ENCODE results near the gene TMEM170B.
A peak's percentile ranks its signal among the peaks of the same experiment; 100 is the strongest.

The TMEM170B gene

DNA sequence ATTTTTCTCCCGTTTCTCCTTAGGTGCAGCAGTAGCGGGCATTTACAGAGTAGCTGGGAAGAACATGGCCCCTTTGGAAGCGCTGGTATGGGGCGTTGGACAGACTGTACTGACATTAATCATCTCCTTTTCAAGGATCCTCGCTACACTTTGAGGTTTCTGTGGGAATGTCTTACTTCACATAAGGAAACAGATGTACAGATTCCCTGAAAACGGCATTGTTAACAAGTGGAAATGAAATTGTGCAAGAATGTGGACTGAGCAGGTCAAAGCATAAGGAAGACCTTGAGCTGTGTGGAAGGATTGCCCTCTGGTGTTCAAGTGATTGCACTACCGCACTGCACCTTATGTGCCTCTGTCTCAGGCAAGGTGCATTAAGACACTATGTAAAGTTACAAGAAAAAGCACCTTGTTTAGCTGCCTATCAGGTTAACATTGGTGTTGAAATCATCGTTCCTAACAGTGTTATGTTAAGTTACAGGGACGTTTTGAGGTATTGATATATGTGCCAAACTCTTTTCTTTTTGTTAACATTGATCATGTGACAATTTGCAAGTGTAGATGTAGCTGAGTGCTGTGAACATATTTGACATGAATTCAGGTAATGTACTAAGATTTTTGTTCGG lies 38.0 kb downstream of the TMEM170B start:
- no peaks in the 10 kb centered on the region for H3K4me1 ChIP-seq (ENCODE audit: control insufficient read depth, low read length)
- H3K9me3 ChIP-seq (ENCODE audit: control insufficient read depth, insufficient read depth, low read length), result no peaks in the 10 kb centered on the region
- no peaks in the 10 kb centered on the region for H3K9me2 ChIP-seq (replicated peaks; ENCODE audit: control insufficient read depth, low read length)
- no peaks in the 10 kb centered on the region for H3K79me2 ChIP-seq (ENCODE audit: control insufficient read depth, low read length)
- H3K27me3 ChIP-seq (ENCODE audit: control insufficient read depth, low read length), result no peaks in the 10 kb centered on the region
- no peaks in the 10 kb centered on the region for H3F3A ChIP-seq (ENCODE audit: control insufficient read depth, insufficient read depth)
- no peak overlapping the region for H3K4me3 ChIP-seq (ENCODE audit: low read length)
- H3K4me2 ChIP-seq (ENCODE audit: low read length), result no peak overlapping the region
- H4K20me1 ChIP-seq (ENCODE audit: control insufficient read depth, insufficient read depth, low read depth, low read length), result no peaks in the 10 kb centered on the region
- no peak overlapping the region for H3K27ac ChIP-seq (ENCODE audit: low read depth, low read length)
- TF ChIP-seq EZH2phosphoT487 (IDR thresholded peaks at IDR 0.05; ENCODE audit: borderline replicate concordance, low read length), result no peak
- TF ChIP-seq, protein P1, sequence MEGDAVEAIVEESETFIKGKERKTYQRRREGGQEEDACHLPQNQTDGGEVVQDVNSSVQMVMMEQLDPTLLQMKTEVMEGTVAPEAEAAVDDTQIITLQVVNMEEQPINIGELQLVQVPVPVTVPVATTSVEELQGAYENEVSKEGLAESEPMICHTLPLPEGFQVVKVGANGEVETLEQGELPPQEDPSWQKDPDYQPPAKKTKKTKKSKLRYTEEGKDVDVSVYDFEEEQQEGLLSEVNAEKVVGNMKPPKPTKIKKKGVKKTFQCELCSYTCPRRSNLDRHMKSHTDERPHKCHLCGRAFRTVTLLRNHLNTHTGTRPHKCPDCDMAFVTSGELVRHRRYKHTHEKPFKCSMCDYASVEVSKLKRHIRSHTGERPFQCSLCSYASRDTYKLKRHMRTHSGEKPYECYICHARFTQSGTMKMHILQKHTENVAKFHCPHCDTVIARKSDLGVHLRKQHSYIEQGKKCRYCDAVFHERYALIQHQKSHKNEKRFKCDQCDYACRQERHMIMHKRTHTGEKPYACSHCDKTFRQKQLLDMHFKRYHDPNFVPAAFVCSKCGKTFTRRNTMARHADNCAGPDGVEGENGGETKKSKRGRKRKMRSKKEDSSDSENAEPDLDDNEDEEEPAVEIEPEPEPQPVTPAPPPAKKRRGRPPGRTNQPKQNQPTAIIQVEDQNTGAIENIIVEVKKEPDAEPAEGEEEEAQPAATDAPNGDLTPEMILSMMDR (IDR thresholded peaks at IDR 0.05; ENCODE audit: low read depth, low read length, poor library complexity, severe bottlenecking), result peak; percentile 95
- peaks cover 4% of the 10 kb centered on the region; the same call in 1 of the 2 replicates for H3K36me3 ChIP-seq (ENCODE audit: control insufficient read depth, low read length)

DNA sequence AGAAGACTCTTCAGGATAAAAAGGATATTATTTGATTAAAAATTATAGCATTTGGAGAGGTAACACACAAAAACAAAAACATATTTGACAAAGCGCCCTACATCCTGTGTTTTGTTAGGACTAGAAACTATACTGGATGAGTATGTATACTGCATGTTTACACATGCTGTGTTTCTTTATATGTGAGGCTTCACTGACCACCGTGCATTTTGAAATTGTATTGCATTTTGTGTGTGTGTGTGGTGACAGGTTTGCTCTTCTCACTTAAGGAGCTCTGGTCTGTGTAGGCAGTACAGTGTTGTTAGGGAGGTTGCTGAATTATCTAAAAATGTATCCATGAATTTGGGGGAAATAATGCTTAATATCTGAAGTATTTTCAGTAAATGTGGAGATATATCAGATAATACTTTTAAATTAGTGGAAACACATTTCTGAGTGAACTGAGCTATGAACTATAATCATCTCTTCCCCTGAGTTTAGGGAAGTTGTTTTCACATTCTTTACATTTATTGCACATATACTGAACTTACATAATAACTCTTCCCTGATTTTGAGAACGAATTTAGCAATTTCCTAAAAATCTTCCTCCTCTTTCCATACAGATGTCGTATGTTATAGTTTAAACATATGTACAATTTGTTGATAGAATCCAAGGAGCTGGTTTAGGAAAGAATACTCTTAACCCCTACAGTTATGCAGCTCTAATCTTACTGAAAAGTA lies 43.3 kb downstream of the TMEM170B start:
- Histone ChIP-seq H3K79me2 (ENCODE audit: control insufficient read depth, low read length) (no peaks in the 10 kb centered on the region), H3K4me3 (ENCODE audit: low read length) (no peak overlapping the region), H3K9me2 (replicated peaks; ENCODE audit: control insufficient read depth, low read length) (no peaks in the 10 kb centered on the region), H3K36me3 (ENCODE audit: control insufficient read depth, low read length) (peaks cover 1% of the 10 kb centered on the region; the same call in 1 of the 2 replicates), H3F3A (ENCODE audit: control insufficient read depth, insufficient read depth) (no peaks in the 10 kb centered on the region), H3K4me2 (ENCODE audit: low read length) (no peak overlapping the region), H3K27ac (ENCODE audit: low read depth, low read length) (no peak overlapping the region), H4K20me1 (ENCODE audit: control insufficient read depth, insufficient read depth, low read depth, low read length) (no peaks in the 10 kb centered on the region), H3K27me3 (ENCODE audit: control insufficient read depth, low read length) (no peaks in the 10 kb centered on the region), H3K9me3 (ENCODE audit: control insufficient read depth, insufficient read depth, low read length) (no peaks in the 10 kb centered on the region), H3K4me1 (ENCODE audit: control insufficient read depth, low read length) (no peaks in the 10 kb centered on the region)
- TF ChIP-seq EZH2phosphoT487 (IDR thresholded peaks at IDR 0.05; ENCODE audit: borderline replicate concordance, low read length), result no peak

DNA sequence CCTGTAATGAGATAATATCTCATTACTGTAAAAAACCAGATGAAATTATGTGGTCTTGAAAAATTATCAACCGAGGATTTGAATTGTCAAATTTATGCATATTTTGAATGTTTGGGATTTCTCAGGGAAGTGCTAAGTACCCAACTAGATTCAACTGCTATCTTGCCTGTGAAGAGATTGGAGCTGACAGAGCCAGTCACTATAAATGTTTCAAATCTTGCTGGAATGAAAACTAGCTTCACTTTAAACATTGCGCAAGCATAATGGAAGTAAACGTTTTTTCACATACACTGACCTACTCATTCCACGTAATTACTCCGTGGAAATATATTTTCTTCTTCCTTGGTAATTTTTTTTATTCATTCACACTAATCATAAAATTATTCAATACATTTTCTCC lies 46.7 kb downstream of the TMEM170B start:
- H3K4me3 ChIP-seq (ENCODE audit: low read length), result no peak overlapping the region
- no peak overlapping the region for H3K4me2 ChIP-seq (ENCODE audit: low read length)
- no peaks in the 10 kb centered on the region for H3K36me3 ChIP-seq (ENCODE audit: control insufficient read depth, low read length)
- no peaks in the 10 kb centered on the region for H3K9me2 ChIP-seq (replicated peaks; ENCODE audit: control insufficient read depth, low read length)
- H3K4me1 ChIP-seq (ENCODE audit: control insufficient read depth, low read length), result no peaks in the 10 kb centered on the region
- no peaks in the 10 kb centered on the region for H3K9me3 ChIP-seq (ENCODE audit: control insufficient read depth, insufficient read depth, low read length)
- H3K27me3 ChIP-seq (ENCODE audit: control insufficient read depth, low read length), result no peaks in the 10 kb centered on the region
- no peaks in the 10 kb centered on the region for H3K79me2 ChIP-seq (ENCODE audit: control insufficient read depth, low read length)
- TF ChIP-seq, protein P1 (IDR thresholded peaks at IDR 0.05; ENCODE audit: low read depth, low read length, poor library complexity, severe bottlenecking), result no peak
- no peak for TF ChIP-seq EZH2phosphoT487 (IDR thresholded peaks at IDR 0.05; ENCODE audit: borderline replicate concordance, low read length)
- no peaks in the 10 kb centered on the region for H4K20me1 ChIP-seq (ENCODE audit: control insufficient read depth, insufficient read depth, low read depth, low read length)
- H3F3A ChIP-seq (ENCODE audit: control insufficient read depth, insufficient read depth), result no peaks in the 10 kb centered on the region
- no peak overlapping the region for H3K27ac ChIP-seq (ENCODE audit: low read depth, low read length)

DNA sequence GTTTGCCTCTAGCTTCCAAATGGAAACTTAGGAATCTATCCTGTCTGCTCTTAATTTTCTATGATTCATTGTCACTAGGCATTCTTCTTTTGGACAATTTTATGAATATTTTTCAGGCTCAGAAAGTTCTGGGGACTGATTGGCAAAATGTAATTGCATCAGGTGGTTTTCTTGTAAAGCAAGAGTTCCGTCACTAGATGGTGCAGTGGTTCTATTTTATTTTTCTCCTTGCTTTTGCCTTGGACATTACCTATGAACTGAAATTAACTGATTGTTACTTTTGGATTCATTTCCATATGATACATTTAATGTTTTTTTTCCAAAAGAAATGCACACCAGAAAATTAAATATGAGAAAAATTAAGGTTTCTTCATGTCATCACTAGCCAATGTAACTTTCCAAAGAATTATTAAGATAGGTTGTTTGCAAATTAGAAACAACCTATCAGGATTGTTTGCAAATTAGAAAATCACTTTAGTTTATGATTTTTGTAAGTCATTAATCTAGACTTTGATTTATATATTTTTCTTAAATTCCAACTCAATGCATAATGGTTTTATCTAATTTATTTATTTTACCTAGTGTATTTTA lies 48.0 kb downstream of the TMEM170B start:
- H3K27ac ChIP-seq (ENCODE audit: low read depth, low read length), result no peak overlapping the region
- H3K4me3 ChIP-seq (ENCODE audit: low read length), result no peak overlapping the region
- H3K4me1 ChIP-seq (ENCODE audit: control insufficient read depth, low read length), result no peaks in the 10 kb centered on the region
- no peaks in the 10 kb centered on the region for H3K79me2 ChIP-seq (ENCODE audit: control insufficient read depth, low read length)
- H3F3A ChIP-seq (ENCODE audit: control insufficient read depth, insufficient read depth), result no peaks in the 10 kb centered on the region
- H3K4me2 ChIP-seq (ENCODE audit: low read length), result no peak overlapping the region
- H3K27me3 ChIP-seq (ENCODE audit: control insufficient read depth, low read length), result no peaks in the 10 kb centered on the region
- no peaks in the 10 kb centered on the region for H3K36me3 ChIP-seq (ENCODE audit: control insufficient read depth, low read length)
- H3K9me3 ChIP-seq (ENCODE audit: control insufficient read depth, insufficient read depth, low read length), result no peaks in the 10 kb centered on the region
- H3K9me2 ChIP-seq (replicated peaks; ENCODE audit: control insufficient read depth, low read length), result no peaks in the 10 kb centered on the region
- H4K20me1 ChIP-seq (ENCODE audit: control insufficient read depth, insufficient read depth, low read depth, low read length), result no peaks in the 10 kb centered on the region
- no peak for TF ChIP-seq EZH2phosphoT487 (IDR thresholded peaks at IDR 0.05; ENCODE audit: borderline replicate concordance, low read length)
- TF ChIP-seq, protein P1 (IDR thresholded peaks at IDR 0.05; ENCODE audit: low read depth, low read length, poor library complexity, severe bottlenecking), result peak; percentile 67

All from DOHH2 (cell line).